Right lobe of liver (tissue), 4 donors: ENCODE measurements around the gene PCDHGA2.

ENCODE experiments used
- CTCF ChIP-seq, 4 donors: fragments of 200-600 bp in 3 of 4; fragments of 450-650 bp in 1 of 4; IDR thresholded peaks; one replicate each; pipeline versions ENCODE4 v1.5.1 to v1.8.0; 2016 to 2022; ENCODE audit warnings: antibody characterized with exemption in 4 of 4, mild to moderate bottlenecking in 2 of 4
- POLR2A ChIP-seq: fragments of 450-650 bp; IDR thresholded peaks from one replicate; pipeline ENCODE4 v1.6.1; 2017; ENCODE audit warnings: antibody characterized with exemption, mild to moderate bottlenecking
- donor health status: DM: no; HTN: no; CAD: no.
- donor health status: DM: no; HTN: no; CAD: no.
- donor health status: DM: no; HTN: yes; CAD: no.

- TF ChIP-seq CTCF (IDR thresholded peaks at IDR 0.05) (peak; percentile 4 to 31 (median 26)), POLR2A (no peak)
Measured at GRCh38 chr5:141373673-141374317, 35.2 kb downstream of the PCDHGA2 start, which contains the start of gene PCDHGA6.
